GM19467 (cell line): ENCODE data around the gene TNNT3.
"Not testable (repeated sequence)": the region's sequence is repeated elsewhere in the genome, so short reads cannot be mapped to it uniquely, and the experiment has no call there.

Experiments used
- ATAC-seq: cut with Tn5 transposase; IDR thresholded peaks from one replicate; pipeline ENCODE4 v1.9.1; 2021; ENCODE audit warnings: mild to moderate bottlenecking, moderate library complexity; ENCODE audit not compliant: unreplicated experiment

TNNT3 gene

DNA sequence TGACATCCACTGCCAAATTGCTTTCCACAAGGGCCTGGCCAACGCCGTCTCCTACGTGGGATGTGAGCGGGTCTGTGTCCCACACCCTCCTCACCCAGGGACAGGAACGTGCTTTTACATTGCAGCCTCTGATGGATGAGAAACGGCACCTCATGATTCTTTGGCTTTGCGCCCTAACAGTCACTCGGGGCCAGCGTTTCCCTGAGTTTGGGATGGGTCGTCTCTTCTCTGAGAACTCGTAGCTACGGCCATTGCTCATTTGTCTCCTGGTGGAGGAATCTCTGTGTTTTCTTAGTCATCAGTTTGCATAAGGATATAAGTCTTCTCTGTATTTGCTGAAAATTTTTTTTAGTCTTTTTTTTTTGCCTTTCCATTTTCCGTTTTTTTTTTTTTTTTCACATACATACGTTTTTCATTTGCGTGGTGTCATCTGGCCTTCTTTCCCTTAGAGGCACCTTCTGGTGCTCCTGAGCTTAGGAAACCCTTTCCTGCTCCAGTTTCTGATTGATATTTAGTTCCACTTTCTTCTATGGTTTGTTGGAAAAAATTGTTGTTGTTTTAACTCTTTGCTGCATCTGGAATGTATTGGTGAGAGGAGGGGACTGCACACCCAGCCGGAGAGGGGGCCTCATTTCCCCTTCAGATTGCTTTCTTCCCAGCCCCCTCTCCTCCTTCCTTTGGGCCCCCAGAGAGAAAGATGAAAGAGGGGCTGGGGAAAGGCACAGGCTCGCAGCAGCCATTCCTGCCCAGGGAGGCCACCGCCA lies 12.0 kb downstream of the TNNT3 start:
- ATAC-seq = no peak

DNA sequence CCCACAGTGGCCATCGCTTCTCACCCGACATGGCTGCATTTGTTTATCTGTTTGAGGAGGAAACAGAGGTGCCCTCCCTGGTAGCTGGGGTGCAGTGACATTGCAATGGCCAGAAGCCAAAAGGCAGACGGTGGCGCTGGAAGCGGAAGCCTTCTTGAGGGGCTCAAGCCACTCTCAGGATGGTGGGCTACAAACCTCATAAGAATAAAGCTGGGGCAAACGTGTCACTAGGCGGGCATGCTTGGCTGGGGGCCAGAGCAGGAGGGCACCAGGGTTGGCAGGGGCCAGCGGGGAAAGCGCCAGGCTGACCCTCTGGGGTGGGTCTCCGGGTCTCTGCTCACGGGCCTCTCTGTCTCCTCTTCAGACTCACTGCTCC lies 12.6 kb downstream of the TNNT3 start:
- no peak for ATAC-seq

DNA sequence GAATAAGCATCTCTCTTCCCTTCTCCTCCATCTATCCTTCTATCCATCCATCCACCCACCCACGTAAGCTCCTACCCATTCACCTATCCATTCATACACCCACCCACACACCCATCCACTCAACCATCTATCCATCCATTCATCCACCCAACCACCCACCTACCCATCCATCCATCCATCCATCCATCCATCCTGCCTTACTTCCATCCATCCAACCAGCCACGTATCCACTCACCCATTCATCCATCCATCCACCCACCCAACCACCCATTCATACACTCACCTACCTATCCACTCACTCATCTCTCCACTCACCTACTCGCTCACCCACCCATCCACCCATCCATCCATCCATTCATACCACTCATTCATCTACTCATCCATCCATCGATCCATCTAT lies 13.2 kb downstream of the TNNT3 start:
- ATAC-seq = no peak

DNA sequence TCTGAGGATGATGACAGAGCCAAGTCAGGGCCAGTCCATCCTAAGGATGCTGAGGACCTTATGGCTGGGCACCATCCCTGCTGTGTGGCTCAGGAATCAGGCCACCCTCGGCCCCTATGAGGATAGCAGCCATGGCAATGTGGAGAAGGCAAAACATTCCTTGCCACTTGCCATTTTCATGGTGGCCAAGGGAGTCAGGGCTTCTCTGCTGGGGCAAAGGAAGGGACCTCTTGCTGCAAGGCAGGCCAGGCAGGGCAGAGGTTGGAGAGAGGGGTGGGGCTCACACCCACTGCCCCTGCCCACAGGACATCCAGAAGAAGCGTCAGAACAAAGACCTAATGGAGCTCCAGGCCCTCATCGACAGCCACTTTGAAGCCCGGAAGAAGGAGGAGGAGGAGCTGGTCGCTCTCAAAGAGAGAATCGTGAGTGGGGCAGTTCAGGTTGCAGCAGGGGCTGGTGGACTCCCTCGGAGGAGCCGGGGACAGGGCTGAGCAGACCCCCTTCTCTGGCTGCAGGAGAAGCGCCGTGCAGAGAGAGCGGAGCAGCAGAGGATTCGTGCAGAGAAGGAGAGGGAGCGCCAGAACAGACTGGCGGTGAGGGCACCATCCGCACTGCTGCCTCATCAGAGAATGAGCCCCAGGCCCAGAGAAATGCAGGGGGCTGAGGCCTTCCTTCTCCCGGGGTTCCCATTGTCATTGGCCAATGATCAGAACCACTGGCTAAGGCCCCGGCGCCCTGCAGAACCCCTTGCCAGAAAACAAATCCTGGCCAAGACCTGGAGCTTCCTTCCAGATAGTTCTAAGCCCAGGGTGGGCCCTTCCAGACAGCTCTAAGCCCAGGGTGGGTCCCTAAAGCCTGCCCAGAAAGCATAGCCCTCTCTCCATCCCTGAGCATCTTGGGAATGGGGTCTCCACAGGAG lies 14.2 kb downstream of the TNNT3 start:
- no peak for ATAC-seq

DNA sequence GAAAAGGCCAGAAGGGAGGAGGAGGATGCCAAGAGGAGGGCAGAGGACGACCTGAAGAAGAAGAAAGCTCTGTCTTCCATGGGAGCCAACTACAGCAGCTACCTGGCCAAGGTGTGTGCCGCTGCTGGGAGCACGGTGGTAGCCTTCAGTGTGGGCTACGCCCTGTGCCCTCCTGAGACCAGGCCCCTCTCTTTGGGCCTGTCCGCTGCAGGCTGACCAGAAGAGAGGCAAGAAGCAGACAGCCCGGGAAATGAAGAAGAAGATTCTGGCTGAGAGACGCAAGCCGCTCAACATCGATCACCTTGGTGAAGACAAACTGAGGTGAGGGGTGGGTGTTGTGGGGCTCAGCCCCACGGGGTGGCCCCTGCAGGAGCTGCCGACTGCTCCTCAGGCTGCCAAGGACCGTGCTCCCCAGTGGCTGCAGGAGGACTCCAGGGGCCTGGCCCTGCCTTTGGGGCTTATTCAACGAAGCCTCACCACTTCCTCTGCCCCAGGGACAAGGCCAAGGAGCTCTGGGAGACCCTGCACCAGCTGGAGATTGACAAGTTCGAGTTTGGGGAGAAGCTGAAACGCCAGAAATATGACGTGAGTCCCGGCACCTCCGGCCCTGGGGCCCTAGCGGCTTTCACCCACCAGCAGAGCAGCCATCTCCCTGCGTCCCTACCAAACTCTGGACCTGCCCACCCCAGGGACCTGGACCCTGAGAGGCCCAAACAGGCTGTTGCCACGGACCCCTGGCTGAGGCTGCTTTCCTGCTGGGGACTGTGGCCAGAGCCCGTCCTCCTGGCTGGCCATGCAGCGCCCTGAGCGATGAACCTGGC lies 15.0 kb downstream of the TNNT3 start:
- ATAC-seq = no peak

DNA sequence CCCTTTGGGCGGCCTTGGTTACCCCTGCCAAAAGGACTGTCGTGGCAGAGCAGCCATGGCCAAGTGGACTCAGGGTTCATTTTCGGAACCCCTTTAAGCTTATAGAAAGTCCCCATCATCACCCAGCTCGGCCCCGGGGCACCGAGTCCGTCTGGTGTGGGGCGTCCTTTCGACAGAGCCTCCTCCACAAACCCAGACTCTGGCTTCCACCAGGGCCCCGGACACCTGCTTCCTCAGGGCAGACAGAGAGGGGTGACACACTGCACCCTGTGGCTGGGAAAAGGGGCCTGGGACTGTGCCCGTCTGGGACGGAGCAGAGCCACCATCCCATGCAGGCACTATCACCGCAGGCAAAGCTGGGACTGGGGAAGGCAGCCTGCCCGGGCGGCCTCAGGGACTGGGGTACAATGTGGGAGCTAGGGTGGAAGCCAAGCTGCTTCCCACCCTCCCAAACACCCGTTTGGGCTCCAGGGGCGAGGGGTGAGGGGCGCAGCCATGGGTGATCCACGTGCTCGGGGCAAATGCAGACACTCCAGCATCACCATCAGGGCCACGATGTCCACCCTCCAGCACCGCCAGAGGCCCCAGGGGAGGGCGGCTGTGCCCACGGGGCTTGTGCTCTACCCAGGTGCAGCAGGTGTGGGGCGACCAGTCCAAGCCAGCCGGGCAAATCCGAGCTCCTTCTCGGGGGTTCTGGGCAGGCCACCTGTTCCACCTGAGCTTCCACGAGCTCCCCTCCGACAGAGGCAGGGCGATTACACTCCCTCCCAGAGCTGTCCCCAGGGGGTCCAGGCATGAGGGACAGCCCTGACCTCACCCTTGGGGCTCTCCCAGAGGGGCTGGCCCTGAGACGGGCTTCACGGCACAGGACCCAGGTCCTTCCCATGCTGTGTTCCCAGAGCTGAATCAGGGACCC lies 15.9 kb downstream of the TNNT3 start:
- ATAC-seq = no peak

DNA sequence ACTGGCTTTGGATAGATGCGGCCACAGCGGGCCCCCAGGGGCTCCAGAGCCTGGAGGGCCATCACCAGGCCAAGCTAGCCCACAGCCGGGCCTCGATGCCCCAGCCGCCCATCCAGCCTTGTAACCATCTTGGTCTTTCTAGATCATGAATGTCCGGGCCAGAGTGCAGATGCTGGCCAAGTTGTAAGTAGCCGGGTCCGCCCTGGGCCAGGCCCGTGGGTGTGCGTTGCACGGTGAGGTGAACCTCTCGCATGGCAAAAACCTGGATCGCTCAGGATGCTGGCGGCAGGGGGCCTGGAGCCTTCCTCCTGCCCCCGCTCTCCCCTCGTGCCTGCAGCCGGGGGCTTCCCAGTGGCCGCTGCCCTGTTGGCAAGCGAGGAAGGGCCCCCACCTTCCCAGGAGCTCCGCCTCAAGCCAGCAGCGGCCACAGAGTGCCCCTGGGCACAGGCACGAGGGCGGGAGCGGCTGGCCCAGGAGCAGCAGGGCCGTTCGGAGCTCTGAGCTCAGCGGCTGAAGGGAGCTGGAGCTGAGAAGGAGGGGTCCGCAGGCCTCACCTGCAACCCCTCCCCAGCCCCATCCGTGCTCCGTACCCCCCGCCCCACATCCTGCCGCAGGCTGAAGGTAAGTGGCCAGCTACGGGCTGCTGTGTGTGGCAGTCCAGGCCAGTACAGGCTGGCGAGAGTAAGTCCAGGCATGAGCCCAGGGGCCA lies 16.7 kb downstream of the TNNT3 start:
- ATAC-seq = no peak

DNA sequence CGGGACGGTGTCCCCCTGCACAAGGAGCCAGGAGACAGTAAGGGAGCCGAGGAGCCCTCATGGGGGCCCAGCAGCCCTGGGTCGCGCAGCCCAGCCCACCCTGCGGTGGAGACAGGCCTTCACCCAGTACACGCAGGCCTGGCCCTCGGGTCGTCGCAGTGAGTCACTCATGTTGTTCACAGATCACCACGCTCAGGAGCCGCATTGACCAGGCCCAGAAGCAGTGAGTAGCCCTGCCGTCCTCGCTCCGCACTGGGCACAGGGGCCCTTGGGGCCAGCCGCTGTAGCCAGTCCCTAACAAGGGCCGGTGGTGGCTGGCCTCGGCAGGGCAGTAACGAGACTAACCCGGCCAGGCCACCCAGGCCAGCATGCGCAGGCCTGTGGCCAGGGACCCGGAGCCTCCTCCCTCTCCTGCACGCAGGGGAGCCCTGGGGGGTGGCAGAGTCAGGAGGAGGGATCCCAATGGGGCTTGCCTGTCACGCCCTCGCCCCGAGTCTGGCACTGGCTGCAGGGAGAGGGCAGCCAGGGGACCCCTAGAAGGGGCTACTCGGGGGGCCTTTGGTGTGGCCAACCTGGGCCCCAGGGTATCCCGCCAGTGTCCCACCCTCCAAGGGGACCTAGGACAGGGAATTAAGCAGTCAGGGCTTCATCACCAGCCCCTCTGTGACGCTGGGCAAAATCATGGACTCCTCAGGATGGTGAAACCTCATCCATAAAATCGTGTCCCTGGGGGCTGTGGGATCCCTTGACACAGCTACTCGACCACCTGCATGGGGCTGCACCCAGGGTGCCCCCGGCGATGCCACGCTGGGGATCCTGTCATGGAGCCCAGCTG lies 17.5 kb downstream of the TNNT3 start:
- ATAC-seq = no peak

DNA sequence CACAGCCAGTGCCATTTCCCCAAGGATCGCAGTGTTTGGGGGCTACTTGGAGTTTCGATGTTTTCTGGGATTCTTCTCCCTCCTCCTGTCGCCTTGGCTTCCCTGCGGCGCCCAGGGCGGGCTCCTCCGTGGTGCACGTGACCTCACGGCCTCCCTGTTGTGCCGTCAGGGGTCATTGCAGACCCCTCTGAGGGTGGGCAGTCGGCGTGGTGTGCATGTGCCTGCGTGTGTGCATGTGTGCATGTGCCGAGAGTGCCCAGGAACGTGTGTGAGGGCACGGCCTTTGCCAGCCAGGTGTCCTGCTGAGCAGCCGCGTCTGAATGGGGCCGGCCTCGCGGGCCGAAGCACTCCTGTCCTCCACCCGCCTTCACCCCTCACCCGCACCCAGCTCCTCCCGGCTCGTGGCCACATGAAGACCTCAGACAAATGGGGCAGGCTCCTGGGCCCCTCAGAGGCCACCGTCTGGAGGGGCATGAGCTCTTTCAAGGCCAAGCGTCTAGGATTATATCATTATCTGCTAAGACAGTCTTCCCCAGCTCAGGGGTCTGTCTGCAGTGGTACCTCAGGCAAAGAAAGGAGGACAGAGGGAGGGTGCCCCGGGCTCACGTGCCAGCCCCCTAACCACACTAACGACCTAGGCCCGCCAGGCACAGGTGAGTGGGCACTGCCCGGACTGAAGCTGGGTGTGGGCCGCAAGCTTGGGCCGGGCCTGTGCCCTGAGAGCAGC lies 18.3 kb downstream of the TNNT3 start:
- no peak for ATAC-seq

DNA sequence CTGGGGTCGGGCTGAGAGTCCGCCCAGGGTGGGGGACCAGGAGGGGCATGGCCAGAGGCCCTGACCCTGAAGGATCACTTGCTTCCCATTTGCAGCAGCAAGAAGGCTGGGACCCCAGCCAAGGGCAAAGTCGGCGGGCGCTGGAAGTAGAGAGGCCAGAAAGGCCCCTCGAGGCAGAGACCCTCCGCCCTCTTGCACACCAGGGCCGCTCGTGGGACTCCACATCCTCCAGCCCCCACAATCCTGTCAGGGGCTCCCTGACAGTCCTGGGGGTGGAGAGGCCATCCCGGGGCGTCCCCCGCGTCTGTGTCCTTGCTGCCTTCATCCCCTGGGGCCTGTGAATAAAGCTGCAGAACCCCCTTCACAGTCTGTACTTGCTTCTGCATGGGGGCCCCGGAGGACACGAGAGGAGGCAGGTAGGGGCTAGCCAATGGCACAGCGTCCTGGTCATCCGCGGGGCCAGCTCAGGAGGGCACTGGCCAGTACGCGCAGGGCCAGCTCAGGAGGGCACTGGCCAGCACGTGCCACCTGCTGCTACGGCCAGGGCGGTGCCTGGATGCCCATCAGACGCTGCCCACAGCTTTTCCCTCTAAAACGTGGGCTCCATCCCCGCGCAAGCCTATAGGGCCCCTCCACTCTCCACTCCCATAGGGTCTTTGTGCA lies 19.0 kb downstream of the TNNT3 start:
- ATAC-seq = no peak

DNA sequence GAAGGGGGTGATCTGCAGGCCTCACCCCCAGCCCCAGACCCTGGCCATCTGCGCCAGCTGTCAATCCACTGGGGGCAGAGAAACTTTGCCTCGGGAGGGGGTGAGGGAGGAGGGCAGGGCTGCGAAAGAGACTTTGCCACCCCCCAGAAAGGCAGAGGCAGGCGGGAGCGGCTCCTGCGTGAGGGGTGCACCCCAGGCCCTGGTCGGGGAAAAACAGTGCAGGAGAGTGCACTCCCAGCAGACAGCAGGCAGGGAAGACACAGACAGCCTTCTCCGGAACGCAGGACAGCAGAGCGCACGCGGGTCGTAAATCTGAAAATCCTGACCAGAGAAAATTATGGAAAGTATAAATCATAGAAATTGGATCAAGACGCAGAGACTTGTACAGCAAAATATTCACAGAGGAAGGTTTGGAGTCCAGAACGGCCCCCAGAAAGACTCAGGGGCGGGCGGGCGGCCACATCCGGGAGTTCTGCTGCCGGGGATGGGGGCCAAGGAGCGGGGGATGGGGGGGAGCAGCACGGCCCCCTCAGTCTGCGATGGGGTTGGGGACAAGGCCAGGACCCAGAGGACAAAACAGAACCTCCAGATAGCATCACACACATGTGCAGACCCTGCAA lies 19.6 kb downstream of the TNNT3 start:
- no peak for ATAC-seq

DNA sequence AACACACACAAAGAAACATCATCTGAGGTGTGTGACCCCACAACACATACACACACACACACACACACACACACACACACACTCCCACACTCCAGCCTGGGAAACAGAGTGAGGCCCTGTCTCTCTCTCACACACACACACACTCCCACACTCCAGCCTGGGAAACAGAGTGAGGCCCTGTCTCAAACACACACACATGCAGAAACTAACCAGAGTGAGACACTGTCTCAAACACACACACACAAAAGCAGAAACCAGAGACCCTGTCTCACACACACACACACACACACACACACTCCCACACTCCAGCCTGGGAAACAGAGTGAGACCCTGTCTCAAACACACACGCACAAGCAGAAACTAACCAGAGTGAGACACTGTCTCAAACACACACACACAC lies 20.3 kb downstream of the TNNT3 start:
- ATAC-seq = not testable (repeated sequence)

DNA sequence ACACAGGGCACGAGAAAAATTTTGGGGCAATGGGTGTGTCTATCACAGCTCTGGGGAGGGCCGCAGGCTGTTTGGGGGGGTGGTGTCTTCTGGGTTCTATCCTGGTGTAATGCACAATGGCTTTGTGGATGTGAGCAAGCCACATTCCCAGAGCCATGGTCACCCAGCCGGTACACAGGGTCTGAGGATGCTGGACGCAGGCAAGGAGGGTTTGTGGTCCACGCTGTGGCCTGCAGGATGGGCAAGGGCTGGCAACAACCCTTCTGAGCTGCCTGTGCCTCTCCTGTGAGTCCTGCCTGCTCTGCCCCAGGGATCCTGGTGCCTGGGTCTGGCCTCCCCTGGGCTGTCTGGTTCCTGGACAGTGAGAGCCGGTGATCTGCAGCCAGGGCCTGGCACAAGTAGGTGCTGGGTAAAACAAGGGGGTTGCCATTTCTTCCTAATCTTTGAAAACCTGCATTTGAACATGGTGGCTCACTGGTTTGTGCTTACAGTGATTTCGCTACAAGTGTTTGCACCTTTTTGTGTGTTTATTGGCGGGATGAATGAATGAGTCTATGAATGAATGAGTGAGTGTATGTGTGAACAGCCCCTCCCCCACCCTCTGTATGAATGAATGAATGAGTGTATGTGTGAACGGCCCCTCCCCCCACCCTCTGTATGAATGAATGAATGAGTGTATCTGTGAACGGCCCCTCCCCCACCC lies 23.2 kb downstream of the TNNT3 start:
- ATAC-seq = no peak

DNA sequence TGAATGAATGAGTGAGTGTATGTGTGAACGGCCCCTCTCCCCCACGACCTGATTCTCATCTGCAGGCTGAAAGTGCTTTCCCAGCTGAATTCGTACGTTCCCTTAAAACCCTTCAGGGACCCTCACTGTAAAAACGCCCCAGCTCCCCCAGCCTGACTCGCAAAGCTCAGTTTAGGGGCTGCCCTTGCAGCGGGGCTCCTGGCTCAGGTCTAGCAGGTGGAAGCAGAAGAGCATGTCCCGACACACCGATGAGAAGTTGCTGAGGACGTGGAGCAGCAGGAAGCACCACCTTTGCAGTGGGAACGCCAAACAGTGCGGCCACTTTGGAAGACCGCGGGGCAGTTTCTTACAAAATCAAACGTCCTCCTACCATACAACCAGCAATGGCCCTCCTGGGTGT lies 24.1 kb downstream of the TNNT3 start:
- ATAC-seq = no peak

DNA sequence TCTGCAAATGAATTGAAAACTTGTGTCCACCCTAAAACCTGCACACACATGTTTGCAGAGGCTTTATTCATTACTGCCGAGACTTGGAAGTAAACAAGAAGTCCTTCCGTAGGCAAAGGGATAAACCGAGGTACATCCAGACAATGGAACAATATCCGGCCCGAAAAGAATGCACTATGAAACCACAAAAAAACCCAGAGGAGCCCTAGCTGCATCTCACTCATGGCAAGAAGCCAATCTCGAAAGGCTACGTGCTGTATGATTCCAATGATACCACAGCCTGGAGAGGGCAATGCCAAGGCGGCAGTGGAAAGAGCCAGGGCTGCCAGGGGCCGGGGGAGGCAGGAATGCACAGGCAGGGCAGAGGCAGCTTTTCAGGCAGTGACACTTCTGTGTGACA lies 24.5 kb downstream of the TNNT3 start:
- no peak for ATAC-seq

DNA sequence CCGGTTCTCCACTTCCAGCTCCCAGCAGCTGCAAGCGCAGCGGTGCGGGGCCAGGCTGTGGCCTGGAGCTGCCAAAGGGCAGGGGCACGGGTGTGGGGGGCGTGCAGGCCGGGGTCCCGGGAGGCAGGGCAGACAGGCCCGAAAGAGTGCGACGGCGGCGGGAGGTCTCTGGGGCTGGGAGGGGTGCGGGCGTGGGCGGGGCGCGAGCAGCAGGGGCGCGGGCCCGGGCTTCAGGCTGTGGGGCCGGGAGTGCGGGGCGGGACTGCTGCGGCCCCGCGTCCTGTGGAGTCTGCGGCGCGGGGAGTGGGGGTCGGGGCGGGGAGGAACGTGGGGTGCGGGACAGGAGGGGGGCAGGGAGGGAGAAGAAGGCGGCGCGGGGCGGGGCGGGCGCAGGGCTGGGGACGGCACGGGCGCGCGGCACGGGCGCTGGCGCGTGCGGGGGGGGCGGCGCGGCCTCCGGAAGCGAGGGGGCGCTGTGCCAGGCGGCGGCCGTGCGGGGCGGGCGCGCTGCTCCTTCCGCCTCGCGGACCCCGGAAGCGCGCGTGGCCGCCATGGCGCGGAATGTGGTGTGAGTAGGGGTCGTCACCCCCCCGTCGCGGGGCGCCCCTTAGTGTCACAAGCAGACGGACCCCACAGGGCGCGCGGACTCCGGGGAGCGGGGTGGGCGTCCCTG lies 27.4 kb downstream of the TNNT3 start, which contains the start of gene MRPL23:
Gene MRPL23 (plus strand): TSS at position 521 of the 673 bp plus-strand sequence. CDS start 31 bp downstream, at position 552.
- peak; percentile 67 for ATAC-seq
